Aorta (tissue), 5 donors: ENCODE measurements around the gene UROS. TPM values are rescaled to one million over a fixed set of nuclear protein-coding genes. Genes with fewer than 3 reads are reported as not detected.
A peak's percentile ranks its signal among the peaks of the same experiment; 100 is the strongest.

Experiments
- ATAC-seq: fragments of 200-7000 bp; cut with Tn5 transposase; one replicate; pipeline ENCODE4 v1.9.1; 2022; ENCODE audit warnings: moderate library complexity; ENCODE audit not compliant: low FRiP score
- DNase-seq, 2 donors: peaks; one replicate each; pipeline ENCODE4 v3.0.0-alpha.2; 2020
- H3K27ac ChIP-seq, 2 donors: one replicate each; pipeline ENCODE4 v1.5.1; 2013; ENCODE audit warnings: low read length in 2 of 2, mild to moderate bottlenecking in 2 of 2, moderate library complexity in 2 of 2, control low read depth in 1 of 2, inconsistent platforms in 1 of 2, low read depth in 1 of 2
- H3K27me3 ChIP-seq, 2 donors: one replicate each; pipeline ENCODE4 v1.6.1; 2013; ENCODE audit warnings: control low read depth in 1 of 2, low read length in 1 of 2, mild to moderate bottlenecking in 1 of 2, moderate library complexity in 1 of 2; ENCODE audit not compliant: insufficient read depth in 2 of 2, control insufficient read depth in 1 of 2
- H3K36me3 ChIP-seq, 2 donors: one replicate each; pipeline ENCODE4 v1.6.1; 2013; ENCODE audit warnings: control low read depth in 1 of 2, low read length in 1 of 2, mild to moderate bottlenecking in 1 of 2; ENCODE audit not compliant: insufficient read depth in 2 of 2, control insufficient read depth in 1 of 2
- H3K4me1 ChIP-seq, 2 donors: one replicate each; pipeline ENCODE4 v1.6.1; 2013; ENCODE audit warnings: low read length in 2 of 2, control low read depth in 1 of 2, mild to moderate bottlenecking in 1 of 2, moderate library complexity in 1 of 2; ENCODE audit not compliant: insufficient read depth in 2 of 2, control insufficient read depth in 1 of 2
- H3K4me3 ChIP-seq, 2 donors: one replicate each; pipeline ENCODE4 v1.5.1; 2013; ENCODE audit warnings: low read length in 2 of 2, control low read depth in 1 of 2, mild to moderate bottlenecking in 1 of 2
- H3K9me3 ChIP-seq: one replicate; pipeline ENCODE4 v1.6.1; 2013; ENCODE audit warnings: mild to moderate bottlenecking, low read length; ENCODE audit not compliant: control insufficient read depth
- WGBS, 2 donors: extraction: QIAGEN DNeasy Blood & Tissue Kit; methylation state at CpG; one replicate each; pipeline ENCODE4 v1.1.7; 2013; 5-methylcytosine and 5-hydroxymethylcytosine counted together
- intact Hi-C, 2 donors: fragments of 100-400 bp; cut with DNase I; formaldehyde crosslinking; loops; one replicate each; pipeline versions ENCODE4 v1.14.2 to v1.15.0; 2022
- polyA plus RNA-seq, 2 donors: library from polyadenylated mRNA; stranded (reverse); fragments of 200-250 nt; gene quantifications; one replicate each; pipeline ENCODE4 v1.2.3, GENCODE V29; 2013
- total RNA-seq, 2 donors: library from RNA; stranded (reverse); fragmentation: NEBNext Ultra II Directional; extraction: Animal tissue kit (Norgen Biotek cat#: 25700); gene quantifications; one replicate each; pipeline ENCODE4 v1.2.1, GENCODE V29; 2021
- donor health status: healthy with polysubstance abuse.
- donor health status: Bipolar disorder and iron deficiency.
- donor health status: DM: no; HTN: no; CAD: no.
- donor health status: DM: no; HTN: no; CAD: no.
- donor health status: DM: yes; HTN: yes; CAD: no.

The UROS gene
- total and polyA plus RNA-seq, 4 donors: 23.2 to 39.1 (median 31.4) TPM

DNA sequence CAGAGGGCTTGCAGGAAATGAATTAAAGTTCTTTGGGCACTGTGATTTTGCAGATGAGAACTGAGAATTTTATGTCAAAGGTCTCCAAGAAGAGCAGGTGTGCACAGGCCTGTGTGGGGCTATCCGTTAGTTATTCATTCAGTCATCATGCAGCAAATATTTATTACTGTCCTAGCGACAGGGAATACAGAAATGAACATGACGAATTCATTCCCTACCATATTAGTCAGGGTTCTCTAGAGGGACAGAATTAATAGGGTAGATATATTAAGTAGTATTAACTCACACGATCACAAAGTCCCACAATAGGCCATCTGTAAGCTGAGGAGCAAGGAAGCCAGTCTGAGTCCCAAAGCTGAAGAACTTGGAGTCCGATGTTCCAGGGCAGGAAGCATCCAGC lies 44.5 kb downstream of the UROS start:
- 52 to 77% methylated on average over 5 of the region's 5 CpGs for WGBS, 2 donors
- DNase-seq: no peak
- Histone ChIP-seq H3K4me3 (no peak overlapping the region), H3K27ac (no peak overlapping the region), H3K4me1 (no peaks in the 10 kb centered on the region), H3K9me3 (no peaks in the 10 kb centered on the region), H3K27me3 (no peaks in the 10 kb centered on the region), H3K36me3 (no peaks in the 10 kb centered on the region)
- no peak for ATAC-seq
- intact Hi-C loops: no loop called here

DNA sequence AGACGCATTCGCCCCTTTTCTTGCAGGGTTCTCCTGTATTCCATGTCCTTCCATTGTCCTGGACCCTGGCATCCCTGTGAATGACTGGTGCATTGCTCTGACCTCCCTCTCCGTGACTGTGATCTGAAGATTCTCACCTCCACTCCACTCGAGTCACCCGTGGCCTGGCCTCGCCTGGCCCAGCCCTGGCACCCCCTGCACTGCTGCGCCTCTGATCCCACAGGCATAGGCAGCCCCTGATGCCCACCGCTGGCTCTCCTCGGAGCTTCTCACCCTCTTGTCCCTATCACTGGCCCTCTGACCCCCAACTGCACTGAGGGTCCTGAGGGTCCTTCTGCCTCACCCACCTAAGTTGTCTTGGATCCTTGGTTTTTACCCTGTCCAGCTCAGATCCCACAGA lies 45.3 kb downstream of the UROS start:
- Histone ChIP-seq H3K27ac (no peak overlapping the region), H3K4me3 (no peak overlapping the region), H3K4me1 (no peaks in the 10 kb centered on the region), H3K36me3 (no peaks in the 10 kb centered on the region), H3K9me3 (no peaks in the 10 kb centered on the region), H3K27me3 (no peaks in the 10 kb centered on the region)
- intact Hi-C loops: no loop called here
- 89 to 91% methylated on average over 9 of the region's 9 CpGs for WGBS, 2 donors
- no peak for ATAC-seq
- peak in 1 of 2 donors; percentile 50 for DNase-seq

DNA sequence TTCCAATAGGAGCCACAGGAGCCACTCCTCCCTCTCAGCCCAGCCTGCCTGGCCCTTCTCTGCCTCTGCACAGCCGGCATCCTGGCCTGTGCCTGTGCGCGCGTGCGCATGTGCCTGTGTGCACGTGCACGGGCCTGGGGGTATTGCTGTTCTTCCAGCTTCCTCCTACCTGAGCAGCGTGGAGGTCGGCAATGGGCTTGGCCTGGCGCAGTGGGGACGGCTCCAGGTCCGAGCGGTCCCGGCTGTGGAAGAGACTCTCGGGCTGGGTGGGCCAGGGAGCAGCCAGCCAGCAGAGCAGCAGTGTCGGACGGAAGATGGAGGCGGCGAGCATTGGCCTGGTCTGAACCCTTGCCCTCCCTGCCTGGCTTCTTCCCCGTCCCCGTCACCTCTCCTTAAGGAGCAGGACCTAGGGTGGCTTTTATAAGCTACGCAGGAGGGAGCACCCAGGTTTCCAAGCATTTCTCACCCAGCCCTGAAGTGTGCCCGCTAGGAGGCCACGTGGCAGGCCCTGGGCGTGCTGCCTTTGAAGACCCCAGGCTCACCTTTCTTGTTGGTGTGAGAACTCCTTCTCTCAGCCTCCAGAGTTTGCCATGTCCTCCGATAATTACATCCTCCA lies 47.5 kb downstream of the UROS start, which contains the start of gene MMP21:
Gene MMP21, minus strand, starts transcription at position 331 of the 616 bp plus-strand sequence. Its CDS starts 0 bp downstream, at position 331.
- H3K36me3 ChIP-seq: no peaks in the 10 kb centered on the region
- DNase-seq (peak in 1 of 2 donors; percentile 14), ATAC-seq (no peak)
- no peaks in the 10 kb centered on the region for H3K4me1 ChIP-seq
- intact Hi-C loops: no loop called here
- H3K9me3 ChIP-seq: no peaks in the 10 kb centered on the region
- H3K27me3 ChIP-seq: no peaks in the 10 kb centered on the region
- 89 to 91% methylated on average over 26 of the region's 26 CpGs for WGBS, 2 donors
- no peak within 1 kb of the TSS for H3K4me3 ChIP-seq
- H3K27ac ChIP-seq: no peak within 1 kb of the TSS

DNA sequence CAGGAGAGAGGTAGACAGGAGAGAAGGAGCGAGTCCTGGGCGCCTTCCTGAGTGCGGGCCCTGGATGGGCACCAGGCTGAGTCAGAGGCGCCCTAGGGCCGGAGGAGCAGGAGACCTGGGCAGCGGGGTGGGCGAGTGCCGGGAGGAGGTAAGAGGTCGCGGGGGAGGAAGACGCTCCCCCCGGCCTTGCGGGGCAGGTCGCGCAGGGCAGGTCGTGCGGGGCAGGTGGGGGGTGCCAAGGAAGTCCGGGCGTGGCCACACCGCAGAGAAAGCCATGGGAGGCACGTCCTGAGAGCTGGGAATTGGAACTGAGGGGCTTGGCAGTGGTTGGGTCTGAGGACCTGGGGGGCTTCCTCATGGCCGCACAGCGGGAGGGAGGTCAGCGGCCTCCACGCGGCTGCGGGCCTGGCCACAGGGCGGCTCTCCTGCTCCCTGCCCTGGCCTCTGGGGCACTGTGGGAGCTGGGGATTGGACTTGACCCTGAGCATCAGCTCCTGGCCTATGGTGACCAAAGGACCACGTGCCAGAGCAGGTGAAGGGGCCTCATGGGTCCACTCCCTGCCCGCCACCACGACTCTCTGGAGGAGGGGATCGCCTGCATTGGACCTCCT lies 48.4 kb downstream of the UROS start:
- DNase-seq: no peak
- H3K4me1 ChIP-seq: no peaks in the 10 kb centered on the region
- WGBS, 2 donors: 90 to 93% methylated on average over 29 to 32 of the region's 32 CpGs
- no peaks in the 10 kb centered on the region for H3K27me3 ChIP-seq
- intact Hi-C loops: no loop called here
- no peak for ATAC-seq
- H3K27ac ChIP-seq: no peak overlapping the region
- H3K9me3 ChIP-seq: no peaks in the 10 kb centered on the region
- no peak overlapping the region for H3K4me3 ChIP-seq
- no peaks in the 10 kb centered on the region for H3K36me3 ChIP-seq

DNA sequence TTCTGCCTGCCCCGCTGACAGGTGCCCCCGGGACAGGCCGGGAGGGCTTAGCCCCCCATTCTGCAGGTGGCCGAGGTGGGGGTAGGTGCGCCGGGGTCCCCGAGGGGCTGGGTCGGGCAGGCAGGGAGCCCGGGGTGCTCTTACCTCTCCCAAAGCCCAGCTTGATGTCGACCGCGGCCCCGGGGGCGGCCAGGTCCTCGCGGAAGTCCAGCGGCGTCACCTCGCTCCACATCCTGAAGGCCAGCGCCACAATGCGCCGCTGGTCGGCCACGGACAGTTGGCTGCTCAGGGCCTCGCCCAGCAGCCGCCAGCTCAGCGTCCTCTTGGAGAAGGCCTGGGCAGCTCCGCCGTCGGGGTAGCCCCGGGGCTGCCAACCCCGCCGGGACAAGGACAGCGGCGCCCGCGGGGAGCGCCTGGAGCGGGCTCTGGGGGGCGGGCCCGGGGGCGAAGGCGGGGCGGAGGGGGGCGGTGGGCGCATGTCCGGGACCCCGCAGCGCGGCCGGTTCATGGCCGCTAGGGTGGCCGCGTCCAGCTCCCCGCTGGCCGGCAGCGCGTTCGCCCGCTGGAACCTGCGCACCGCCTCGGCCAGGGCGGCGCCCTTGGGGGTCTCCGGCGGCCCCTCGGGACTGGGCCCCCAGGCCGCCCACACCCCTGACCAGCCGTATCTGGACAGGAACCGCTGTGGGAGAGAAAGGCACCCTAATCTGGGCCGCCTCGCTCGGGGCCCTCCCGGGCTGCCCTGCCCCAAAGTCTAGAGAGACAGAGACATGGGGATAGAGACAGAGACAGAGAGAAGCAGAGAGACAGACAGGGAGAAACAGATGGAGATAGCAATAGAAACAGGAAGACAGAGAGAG lies 49.1 kb downstream of the UROS start:
- ATAC-seq (no peak), DNase-seq (peak in 1 of 2 donors; percentile 74)
- no peak overlapping the region for H3K4me3 ChIP-seq
- H3K27me3 ChIP-seq: no peaks in the 10 kb centered on the region
- intact Hi-C loops: no loop called here
- 73 to 79% methylated on average over 66 to 75 of the region's 75 CpGs for WGBS, 2 donors
- H3K4me1 ChIP-seq: no peaks in the 10 kb centered on the region
- no peak overlapping the region for H3K27ac ChIP-seq
- no peaks in the 10 kb centered on the region for H3K36me3 ChIP-seq
- H3K9me3 ChIP-seq: no peaks in the 10 kb centered on the region

DNA sequence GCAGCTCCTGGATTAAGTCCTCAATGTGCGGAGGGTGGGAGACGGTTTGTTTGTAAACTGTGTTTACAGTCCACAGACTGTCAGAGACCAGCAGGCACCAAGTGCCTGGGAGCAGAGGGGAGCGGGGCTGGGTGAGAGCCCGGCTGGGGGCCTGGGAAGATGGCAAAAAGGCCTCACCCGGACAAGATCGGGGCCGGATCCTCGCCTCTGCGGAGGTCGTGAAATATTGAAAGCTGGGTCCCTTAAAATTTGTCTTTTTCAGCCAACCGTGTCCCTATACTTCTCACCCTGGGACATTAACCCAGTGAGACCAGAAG lies 50.2 kb downstream of the UROS start:
- Histone ChIP-seq H3K27ac (no peak overlapping the region), H3K4me3 (no peak overlapping the region), H3K36me3 (no peaks in the 10 kb centered on the region), H3K27me3 (no peaks in the 10 kb centered on the region), H3K4me1 (peaks cover 0 to 2% of the 10 kb centered on the region in 2 donors), H3K9me3 (no peaks in the 10 kb centered on the region)
- DNase-seq (no peak), ATAC-seq (no peak)
- 90 to 92% methylated on average over 11 of the region's 11 CpGs for WGBS, 2 donors
- intact Hi-C loops: no loop called here

DNA sequence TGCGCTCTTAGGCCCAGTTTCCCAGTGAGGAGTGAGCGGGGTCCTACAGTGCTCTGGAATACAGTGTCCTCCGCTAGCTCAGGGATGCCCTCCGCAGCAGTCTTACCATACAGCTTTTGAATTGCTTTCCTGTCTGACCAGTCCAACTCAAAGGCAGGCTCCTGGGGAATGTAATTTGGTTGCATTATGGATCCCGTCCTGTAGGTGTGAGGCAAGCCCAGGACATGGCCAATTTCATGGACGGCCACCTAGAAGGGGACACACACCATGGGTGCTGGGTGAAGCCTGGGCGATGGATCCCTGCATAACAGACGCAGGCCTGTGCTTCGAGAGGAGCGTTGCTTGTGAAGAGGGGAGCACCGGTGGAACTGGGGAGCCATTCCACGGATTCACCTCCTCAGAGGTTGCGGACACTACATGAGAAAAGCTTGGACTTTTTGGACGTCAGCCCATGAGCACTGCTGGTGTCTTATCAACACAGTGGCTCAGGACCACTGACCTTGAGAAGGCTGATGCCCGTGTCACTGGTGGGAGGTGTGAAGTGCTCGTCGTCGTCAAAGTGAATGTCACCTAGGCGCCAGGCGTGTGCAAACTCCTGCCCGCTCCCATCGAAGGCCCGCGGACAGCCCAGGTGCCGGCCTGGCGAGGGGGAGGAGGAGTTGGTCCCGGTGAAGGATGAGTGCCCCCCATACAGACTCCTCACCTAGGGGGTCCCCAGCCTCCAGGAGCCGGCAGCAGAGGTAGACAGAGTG lies 50.8 kb downstream of the UROS start:
- ATAC-seq (no peak), DNase-seq (no peak)
- no peak overlapping the region for H3K4me3 ChIP-seq
- peaks cover 0 to 2% of the 10 kb centered on the region in 2 donors for H3K4me1 ChIP-seq
- no peaks in the 10 kb centered on the region for H3K9me3 ChIP-seq
- intact Hi-C loops: no loop called here
- H3K27me3 ChIP-seq: no peaks in the 10 kb centered on the region
- no peaks in the 10 kb centered on the region for H3K36me3 ChIP-seq
- 95% methylated on average over 28 of the region's 28 CpGs for WGBS, 2 donors
- no peak overlapping the region for H3K27ac ChIP-seq

DNA sequence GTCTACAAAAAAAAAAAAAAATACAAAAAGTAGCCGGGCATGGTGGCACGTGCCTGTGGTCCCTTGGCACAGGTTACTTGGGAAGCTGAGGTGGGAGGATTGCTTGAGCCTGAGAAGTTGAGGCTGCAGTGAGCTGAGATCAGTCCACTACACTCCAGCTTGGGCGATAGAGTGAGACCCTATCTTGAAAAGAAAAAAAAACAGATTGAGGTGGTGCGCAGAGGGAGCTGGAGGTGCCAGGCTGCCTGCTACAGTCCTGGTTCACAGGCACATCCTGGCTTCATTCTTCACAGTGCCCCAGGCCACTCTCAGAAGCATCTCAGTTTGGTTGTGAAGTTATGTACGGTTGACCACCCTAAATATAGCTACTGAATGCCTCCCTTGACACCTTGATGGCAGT lies 52.2 kb downstream of the UROS start:
- 87 to 90% methylated on average over 5 of the region's 5 CpGs for WGBS, 2 donors
- Histone ChIP-seq H3K4me1 (peaks cover 0 to 2% of the 10 kb centered on the region in 2 donors), H3K4me3 (no peak overlapping the region), H3K27ac (no peak overlapping the region), H3K27me3 (no peaks in the 10 kb centered on the region), H3K9me3 (no peaks in the 10 kb centered on the region), H3K36me3 (no peaks in the 10 kb centered on the region)
- ATAC-seq: no peak
- intact Hi-C loops: no loop called here
- no peak for DNase-seq
